GM12874 (cell line): ENCODE measurements around the gene IFT27.

Experiments used
- CTCF ChIP-seq: IDR thresholded peaks from 2 replicates; pipeline ENCODE4 v1.5.1; 2011; ENCODE audit warnings: low read depth, mild to moderate bottlenecking, control low read depth, low read length, moderate library complexity; ENCODE audit not compliant: insufficient read depth

The IFT27 gene

GRCh38 chr22:36725366-36726006 is 50.4 kb downstream of the IFT27 start:
- TF ChIP-seq CTCF = no peak

- TF ChIP-seq CTCF = no peak
Observed at GRCh38 chr22:36724836-36725235, 51.1 kb downstream of the IFT27 start.

- no peak for TF ChIP-seq CTCF
Observed at GRCh38 chr22:36722055-36722454, 53.9 kb downstream of the IFT27 start.

GRCh38 chr22:36715647-36716046 is 60.3 kb downstream of the IFT27 start:
- TF ChIP-seq CTCF = no peak

- no peak for TF ChIP-seq CTCF
Observed at GRCh38 chr22:36714110-36714509, 61.8 kb downstream of the IFT27 start.

GRCh38 chr22:36713436-36713835 is 62.5 kb downstream of the IFT27 start:
- TF ChIP-seq CTCF = no peak
